ENCODE data around the gene IGF2BP1.
"Not testable (repeated sequence)": the region's sequence is repeated elsewhere in the genome, so short reads cannot be mapped to it uniquely, and the experiment has no call there.

The IGF2BP1 gene

DNA sequence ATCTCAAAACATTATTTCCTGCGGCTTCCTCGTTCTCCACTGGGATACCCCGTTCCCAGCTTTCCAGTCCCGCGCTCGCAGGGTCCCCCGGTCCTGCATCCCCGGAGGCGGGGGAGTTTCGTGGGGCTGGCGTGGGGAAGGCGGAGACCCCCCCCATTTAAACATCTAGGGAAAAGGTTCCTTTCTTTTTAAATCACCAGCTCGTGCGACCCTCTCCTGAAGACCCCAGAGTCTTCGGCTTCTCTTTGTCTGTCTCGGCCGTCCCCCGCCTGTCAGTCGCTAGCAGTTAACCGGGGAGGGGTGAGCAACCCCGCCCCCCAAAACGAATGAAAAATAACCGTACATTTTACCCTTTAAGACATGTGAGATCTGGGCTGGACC, 473 bp upstream of the IGF2BP1 start:
- DNase-seq: no peak

DNA sequence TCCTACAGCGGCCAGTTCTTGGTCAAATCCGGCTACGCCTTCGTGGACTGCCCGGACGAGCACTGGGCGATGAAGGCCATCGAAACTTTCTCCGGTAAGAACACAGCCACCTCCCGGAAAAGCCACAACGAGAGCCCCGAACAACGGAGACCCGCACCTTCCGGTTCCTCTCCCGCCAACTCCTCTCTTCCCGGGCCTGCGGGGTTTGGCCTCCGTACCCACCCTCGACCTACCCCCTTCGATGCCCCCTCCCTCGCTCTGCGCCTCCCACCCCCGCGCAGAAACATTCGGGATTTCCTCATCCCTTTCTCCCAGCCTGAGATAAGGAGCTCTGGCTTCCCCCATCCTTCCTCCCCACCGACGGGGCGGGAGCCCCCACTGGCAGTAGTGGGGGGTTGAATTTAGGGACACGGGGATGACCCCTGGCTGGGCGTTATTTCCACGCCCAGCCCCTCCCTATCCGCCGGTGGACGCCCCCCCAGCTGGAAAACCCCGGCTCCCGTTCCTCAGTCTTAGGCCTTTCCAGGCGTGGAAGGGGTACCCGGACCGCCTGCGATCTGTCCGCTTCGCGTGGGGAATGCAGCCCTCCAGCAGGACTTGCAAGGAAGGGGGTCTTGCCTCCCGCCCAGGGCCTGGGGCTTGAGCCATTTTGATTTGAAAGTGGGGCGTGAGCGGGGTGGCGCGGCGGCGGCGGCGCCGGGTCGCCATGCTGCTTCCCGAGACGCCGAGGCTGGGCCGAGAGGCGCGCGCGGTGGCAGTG, 822 bp downstream of the IGF2BP1 start:
- DNase-seq: no peak

DNA sequence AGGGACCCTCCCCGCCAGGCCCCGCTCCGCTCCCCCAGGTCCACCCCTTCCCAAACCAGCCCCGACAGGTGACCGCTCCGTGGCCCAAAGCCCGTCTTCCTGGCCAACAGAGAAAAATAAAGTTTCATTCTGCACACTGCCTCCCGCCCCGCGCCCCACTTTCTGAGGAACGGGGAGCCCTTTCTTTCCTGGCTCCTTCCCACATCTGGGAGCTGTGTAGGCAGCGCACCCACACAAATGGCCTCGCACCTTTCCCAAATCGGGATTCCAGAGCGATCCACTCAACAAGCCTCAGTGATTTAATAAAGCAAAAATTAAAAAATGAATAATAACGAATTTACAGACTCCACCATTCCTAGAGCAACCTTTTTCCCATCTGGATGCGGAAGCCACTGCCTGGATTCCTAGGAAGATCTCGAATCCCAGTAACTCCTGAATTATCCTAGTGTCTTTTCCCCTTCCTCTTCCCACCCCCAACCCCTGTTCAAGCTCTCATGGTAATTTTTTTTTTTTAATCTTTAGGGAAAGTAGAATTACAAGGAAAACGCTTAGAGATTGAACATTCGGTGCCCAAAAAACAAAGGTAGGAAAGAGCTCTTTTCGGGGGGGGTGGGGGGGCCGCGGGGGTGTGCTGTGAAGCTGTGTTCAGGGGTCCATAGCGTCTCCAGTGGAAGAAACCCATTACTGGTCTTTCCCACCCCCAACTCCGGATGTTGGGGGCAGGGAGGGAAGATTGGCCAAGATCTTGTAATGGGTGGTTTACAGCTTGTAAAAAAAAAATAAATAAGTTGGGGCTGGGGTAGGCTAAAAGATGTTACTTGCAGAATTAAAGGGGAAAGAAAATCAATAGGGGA, 1.6 kb downstream of the IGF2BP1 start:
- no peak for DNase-seq

DNA sequence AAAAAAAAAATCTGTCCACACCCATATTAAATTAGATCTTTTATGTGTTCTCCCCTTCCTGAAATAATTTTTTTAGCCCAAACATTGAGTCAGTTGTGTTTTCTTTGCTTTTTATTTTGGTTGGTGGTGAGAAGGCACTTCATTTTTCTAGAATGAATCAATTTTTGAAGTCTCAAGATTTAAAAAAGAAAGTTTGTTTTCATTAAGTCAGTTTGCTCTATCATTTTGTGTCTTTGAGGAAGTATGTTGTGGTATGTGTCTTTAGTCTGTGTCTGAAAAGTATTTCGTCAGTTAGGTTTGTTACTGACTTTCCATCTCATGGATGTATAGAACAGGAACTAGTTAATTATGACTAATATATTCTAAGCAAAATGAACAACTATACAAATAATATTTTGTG, 3.8 kb downstream of the IGF2BP1 start:
- no peak for DNase-seq

DNA sequence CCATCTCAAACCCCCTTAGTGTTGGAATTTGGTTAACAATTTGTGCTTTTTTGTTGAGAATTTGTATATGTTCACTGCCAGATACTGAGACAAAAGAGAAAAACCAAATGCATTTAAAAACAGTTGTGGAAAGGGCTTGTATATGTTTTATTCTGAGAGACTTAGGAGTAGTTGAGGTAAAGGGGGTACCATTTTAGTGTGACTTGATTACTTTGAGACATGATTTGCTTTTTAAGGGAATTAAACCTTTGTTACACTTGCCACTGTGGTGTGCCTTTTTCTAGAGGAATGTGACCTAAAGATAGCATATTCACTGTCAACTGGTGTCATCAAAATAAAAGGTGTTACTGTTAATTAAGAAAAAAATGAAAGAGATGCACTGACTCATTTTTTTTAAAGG, 4.5 kb downstream of the IGF2BP1 start:
- DNase-seq: no peak

DNA sequence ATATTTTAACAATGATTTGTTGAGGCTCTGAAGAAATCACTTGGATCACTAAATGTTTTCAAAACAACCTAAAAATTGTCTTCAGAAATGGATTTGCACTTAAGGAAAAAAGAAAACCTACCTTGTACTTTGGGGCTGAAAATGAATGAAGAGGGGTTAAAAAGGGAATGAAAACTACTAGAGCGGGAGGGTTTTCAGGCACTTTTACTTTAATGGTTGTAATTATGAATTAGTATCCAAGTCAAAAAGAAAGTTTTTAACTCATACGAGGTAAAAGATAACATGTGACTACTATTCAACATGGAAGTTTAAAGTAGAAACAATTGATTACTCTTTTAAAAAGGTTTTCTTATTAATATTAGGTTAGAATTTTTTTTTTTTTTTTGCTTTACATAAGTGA, 5.1 kb downstream of the IGF2BP1 start:
- no peak for DNase-seq

DNA sequence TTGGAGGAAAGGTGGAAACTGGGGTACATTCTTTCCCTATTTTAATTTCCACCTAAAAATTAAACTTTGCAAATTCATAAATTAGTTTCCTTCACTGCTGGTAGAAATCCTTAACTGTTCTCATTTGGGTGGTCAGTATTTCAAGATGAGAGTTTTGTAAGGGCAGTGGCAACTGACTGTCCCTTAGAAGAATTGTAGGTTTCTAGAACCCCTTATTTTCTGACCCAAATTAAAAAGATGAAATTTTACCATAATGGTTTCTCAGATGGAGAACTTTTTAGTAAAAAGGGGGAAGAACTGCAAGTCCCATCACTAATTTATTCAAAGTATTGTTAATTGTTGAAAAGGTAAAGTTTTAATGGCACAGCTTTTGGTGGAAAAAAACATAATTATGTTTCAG, 5.6 kb downstream of the IGF2BP1 start:
- no peak for DNase-seq

DNA sequence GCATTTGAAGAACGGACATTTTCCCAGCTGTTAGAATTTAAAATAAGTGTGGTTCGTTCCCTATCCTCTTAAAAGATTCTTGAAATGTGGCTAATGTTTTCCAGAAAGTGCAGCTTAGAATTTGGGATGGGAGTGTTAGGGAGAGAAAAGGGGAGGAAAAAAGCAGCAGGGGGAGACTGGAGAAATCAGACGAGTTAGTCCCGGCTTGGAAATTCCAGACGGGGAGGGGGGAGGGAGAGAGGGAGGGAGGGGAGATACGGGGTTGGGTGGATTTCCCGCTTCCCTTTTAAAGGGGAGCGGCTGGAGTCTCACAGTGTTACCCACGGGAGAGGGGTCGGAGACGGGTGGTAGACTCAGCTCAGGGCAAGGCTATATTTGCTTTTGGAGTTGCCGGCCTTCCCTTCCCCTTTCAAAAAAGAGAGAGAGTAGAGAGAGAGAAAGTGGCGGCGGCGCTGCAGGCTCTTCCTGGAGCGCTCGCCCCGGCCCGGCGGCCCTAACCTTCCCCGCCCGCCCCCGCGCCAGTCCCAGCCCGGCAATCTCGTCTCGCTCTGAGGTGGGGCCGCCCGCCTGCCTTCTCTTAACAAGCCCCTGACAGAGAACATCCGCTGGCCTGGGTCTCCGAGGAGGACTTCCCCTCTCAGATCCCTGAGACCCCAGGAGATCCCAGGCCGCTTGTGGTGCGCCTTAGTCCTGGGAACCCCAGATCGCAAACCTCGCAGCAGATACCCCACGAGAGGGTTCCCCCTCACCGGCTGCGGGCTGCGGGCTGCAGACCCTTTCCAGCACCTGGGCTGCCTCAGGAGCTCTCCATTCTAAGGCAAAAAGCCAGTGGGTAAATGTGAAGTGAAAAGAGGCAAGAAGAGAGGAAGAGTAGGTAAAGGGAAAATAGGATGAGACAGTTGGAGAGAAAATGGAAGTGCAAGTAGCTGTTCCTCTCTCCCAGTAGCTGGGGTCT, 6.6 kb downstream of the IGF2BP1 start:
- DNase-seq: no peak

DNA sequence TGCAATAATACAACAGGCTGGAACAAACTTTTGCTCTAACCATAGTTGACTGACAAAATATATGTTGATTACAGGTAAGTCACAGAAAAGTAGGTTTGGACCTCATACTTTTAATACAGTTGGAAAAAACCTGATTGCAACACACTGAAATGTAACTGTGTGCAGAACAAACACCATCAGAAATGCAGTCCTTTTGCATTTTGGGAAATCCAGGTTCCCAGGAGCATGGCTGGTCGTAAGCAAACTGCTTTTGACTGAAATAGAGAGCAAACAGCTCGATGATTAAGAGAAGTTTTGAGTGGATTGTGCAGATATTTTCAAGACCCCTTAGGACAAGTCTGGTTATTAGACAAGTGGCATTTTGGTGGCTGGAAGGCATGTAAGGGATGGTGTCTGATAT, 8.0 kb downstream of the IGF2BP1 start:
- DNase-seq: no peak

DNA sequence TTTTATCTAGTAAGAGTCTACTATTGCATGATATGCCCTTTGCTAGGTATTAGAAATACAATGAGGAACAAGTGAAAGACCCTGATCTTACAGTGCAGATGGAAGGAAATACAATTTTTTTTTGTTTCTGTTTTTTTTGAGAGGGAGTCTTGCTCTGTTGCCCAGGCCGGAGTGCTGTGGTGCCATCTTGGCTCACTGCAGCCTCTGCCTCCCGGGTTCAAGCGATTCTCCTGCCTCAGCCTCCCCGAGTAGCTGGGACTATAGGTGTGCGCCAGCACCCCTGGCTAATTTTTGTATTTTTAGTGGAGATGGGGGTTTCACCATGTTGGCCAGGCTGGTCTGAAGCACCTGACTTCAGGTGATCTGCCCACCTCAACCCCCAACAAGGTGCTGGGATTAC, 11.7 kb downstream of the IGF2BP1 start:
- DNase-seq: not testable (repeated sequence)

DNA sequence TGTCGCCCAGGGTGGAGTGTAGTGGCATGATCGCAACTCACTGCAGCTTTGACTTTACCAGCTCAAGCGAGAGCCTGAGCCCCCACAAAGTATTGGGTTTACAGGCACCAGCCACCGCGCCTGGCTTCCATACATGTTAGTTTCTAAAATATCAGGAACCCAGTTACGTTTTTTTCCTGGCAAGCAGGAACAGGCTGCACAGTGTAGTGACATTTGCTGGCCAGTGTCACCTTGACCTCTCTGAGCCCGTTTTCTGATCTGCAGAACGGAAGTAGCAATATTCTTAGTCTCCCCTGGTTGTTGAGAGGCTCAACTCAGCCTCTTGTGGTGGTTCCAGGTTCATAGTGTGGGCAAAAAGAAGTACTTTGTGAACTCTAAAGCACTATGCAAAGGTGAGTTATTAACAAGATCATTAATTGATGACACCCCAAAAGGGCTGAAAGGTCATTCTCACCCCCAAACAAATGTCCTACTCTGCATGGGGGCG, 15.6 kb downstream of the IGF2BP1 start:
- no peak for DNase-seq

DNA sequence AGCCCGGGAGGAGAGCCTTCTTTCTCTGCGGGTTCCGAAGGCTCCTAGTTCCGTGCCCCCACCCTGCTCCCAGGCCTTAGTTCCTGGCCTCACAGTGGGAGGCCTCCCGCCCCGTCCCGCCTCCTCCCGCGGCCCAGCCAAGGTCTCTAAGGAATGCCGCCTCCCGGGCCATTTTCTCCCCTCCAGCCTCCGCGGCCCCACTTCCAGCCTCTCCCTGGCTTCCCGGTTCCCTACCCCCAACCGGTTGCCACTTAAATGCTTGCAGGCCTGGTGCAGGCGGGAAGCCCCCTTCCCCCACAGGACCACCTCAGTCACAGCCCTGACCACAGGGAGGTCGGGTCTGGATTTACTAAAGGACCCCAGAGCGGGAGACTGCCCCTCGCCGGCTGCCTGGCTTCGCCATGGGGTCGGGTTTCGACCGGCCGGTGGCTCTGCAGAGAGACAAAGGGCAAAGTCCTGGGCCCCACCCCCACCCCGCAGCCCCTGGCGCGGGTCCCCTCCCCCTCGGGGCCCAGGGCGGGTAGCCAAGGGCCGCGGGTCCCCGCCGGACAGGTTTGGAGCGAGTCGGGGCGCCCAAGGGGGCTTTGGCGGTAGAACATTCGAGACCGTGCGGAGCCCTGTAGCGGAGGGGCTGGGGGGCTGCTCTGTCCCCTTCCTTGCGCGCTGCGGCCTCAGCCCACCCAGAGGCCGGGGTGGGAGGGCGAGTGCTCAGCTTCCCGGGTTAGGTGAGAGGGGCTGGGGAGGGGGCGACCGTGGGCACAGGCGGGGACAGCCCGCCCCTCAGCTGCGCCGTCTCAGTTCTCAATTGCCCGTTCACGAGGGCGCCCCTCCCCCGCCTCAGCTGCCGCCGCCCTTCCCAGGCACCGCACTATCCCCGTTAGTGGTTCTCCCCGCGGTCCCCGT, 16.4 kb downstream of the IGF2BP1 start:
- no peak for DNase-seq

DNA sequence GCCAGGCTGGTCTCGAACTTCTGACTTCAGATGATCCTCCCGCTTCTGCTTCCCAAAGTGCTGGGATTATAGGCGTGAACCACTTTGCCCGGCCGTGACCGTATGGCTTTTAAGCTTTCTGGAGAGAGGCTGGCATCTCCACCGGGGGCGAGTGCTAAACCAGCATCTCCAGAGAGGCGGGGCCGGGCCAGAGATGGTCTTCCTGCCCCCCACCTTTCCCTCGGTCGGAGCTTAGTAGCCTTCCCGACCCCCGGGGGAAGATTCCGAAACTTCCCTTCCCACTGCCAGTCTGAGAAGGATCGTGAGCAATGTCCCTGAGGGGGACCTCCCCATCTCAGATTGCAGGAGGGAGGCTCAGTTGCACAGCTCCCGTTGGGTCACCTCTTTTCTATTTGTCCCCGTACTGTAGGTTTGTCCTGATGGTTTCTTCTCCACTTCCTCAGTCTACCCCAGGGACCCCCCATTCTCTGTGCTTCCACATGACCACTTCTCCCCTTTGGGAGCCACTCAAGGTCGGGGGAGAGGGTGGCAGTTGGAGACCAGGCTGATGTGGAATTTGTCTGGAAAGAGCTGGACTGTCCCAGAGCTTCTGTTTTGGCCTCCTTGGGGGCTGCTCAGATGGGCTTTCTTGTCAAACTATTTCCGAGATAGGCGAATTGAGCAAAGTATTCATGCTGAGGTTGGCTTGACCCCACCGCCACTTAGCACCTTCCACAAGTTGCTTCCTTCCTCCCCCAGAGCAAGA, 18.2 kb downstream of the IGF2BP1 start:
- DNase-seq: no peak

DNA sequence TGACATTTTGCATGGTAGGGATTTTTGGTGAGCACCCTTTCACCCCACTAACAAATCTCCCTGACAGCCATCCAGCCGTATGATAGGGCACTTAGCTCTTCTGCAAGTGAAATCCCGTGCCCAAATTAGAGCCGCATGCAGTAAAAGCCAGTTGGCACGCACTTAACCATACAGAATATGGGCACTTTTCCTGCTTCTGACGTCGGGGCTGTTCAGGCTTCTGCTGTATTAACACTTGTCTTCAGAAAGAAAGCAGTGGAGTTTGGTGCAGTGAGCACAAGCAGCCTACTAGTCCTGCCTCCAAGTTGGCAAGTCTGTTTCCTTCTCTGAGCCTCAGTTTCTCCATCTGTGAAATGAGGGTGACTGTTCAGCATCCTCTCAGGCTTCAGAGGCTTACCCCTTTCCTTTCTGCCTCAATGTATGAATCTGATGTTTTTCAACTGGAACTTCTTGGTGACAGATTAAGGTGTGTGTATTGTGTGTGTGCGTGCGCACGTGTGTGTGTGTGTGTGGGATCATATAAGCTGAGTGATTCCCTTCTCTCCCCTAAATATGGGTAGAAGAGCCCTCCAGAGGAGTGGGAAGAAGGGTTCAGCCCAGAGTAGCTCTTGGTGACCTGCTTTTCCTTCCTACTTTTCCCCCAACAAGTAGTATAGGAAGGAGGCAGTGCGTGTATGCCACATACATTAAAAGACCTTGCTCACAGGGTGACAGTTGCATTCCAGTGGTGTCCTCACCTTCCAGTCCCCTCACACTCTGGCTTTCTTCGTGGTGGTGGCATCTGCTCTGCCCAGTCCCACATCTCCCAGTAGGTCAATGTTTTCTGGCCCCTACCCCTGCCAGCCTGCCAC, 19.0 kb downstream of the IGF2BP1 start:
- no peak for DNase-seq

DNA sequence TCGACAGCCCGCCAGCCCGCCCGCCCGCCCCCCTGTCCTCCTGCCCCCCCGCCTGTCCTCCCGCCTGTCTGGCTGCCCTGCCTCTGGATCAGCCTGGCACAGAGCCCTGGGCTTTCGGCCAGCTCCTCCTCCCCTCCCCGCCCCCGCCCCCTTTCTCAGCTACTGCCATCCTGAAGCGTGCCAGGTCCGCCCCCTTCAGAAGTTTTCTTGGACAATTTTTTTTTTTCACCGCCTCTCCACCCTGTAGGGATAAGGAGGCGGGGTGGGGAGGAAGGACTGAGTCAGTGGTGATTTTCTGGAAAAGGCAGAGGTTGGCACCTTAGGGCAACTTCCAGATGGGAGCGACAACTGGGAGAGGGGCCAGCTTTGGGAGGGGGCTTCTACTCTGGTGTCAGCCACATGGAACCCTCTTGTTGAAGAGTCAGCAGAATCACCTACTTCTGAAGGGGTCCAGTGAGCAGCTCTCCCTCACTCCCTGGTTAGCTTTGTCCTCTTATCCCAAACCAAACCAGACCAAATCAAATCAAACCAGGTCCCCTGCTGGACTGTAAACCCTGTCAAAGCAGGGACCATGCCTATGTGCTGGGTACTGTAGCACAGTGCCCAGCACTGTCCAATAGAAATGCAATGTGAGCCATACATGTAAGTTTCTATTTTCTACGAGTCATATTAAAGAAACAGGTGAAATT, 19.7 kb downstream of the IGF2BP1 start:
- no peak for DNase-seq

DNA sequence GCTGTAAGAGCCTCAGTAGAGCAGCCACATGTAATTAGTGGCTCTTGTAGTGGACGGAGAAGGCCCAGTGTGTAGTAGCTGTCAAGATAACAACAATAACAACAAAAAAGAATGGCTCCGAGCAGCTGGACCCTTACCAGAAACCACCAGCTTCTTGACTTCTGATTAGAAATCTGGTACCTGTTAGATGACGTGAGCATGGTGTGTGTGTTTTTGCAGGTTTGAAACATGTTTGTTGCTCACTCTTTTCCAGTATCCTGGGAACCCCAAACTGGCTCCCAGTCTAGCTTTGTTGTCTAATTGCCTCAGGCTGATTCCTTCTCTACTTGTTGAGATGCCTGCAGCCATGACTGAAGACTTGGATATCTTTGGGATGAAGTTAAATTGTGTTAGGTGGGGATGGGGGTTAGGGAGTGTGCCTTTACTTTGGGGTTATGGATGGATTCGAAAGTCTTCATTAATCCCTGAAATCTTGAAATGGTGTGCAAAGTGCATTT, 21.0 kb downstream of the IGF2BP1 start:
- no peak for DNase-seq

DNA sequence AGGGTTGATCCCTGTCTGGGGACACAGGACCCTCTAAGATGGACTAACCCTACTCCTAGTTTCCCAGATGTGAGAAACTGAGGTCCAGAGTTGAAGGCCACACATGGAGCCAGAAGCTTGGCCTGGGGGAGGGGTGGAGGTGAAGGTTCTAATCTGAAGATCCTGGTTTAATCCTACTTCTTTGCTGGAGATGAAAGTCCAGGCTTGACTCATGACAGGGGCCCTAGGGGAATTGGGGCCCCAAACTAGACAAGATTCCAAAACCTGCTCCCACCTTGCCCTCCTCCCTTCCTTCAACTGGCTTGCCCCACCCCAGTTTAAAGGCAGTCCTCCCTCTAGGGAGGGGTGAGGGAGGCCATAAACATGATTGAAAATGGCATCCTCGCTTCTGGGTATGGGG, 21.6 kb downstream of the IGF2BP1 start:
- DNase-seq: no peak

DNA sequence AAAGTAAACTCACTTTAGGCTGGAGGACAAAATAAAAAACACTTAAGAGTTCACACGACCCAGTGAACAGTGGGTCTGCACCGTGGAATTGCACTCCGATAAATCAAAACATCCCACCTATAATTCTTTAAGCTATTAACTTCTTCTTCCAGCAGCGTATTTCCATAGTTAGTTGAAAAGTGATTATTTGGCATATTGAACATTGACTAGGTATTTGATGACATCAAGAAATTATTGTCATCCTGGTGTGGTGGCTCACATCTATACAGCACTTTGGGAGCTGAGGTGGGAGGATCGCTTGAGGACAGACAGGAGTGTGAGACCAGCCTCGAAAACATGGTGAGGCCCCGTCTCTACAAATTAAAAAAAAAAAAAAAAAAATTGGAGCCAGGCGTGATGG, 23.4 kb downstream of the IGF2BP1 start:
- no peak for DNase-seq

DNA sequence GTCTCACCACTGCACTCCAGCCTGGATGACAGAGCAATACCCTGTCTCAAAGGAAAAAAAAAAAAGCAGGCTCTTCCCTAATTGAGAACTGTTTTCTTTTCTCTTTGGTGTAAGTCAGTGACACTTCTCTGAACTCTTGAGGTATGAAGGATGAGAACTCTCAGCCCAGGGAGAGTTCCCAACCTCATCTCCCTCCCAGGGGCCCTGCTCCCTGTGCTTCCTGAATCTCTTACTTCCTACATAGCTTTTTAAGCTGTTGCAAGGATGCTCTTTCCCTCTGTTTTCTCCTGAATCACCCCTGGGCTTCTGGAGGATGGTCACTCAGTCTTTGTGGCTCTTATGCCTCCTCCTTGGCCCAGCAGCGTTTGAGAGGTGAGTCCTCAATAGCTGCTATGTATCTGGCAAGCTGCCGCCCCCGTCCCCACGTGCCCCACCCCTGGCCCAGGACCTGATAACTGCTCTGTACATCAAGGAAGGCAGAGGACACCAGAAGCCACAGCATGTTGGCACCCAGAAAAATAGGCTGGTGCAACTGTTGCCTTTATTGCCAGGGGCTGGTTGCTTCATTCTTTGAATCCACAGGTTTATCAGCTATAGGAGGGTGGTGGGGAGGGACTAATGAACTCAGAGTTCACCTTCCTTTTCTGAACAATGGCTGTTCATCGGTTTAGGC, 24.0 kb downstream of the IGF2BP1 start:
- no peak for DNase-seq

All from CD4-positive, alpha-beta T cell treated with Interleukin-15 for 1 hour (primary cell).